Mononuclear cell (primary cell): Measurements from ENCODE around the gene MCM9. TPM values are rescaled to one million over a fixed set of nuclear protein-coding genes. Genes with fewer than 3 reads are reported as not detected.
"Not testable (repeated sequence)": the region's sequence is repeated elsewhere in the genome, so short reads cannot be mapped to it uniquely, and the experiment has no call there.

Source experiments
- H3K27me3 ChIP-seq: 2 replicates; pipeline ENCODE4 v1.6.0; 2011; ENCODE audit warnings: low read length, control low read depth; ENCODE audit not compliant: insufficient read depth
- H3K4me1 ChIP-seq: 2 replicates; pipeline ENCODE4 v1.5.1; 2011; ENCODE audit warnings: mild to moderate bottlenecking, low read length, control low read depth; ENCODE audit not compliant: insufficient read depth
- H3K4me3 ChIP-seq: 2 replicates; pipeline ENCODE4 v1.5.1; 2011; ENCODE audit warnings: mild to moderate bottlenecking, low read length, moderate library complexity
- H3K9me3 ChIP-seq: 2 replicates; pipeline ENCODE4 v1.5.1; 2011; ENCODE audit warnings: low read depth, mild to moderate bottlenecking, control low read depth, low read length
- total RNA-seq: library from RNA; depleted of rRNA; stranded (reverse); fragments of >200 nt; gene quantifications from one replicate; pipeline ENCODE4 v1.2.3, GENCODE V29; 2012

MCM9 gene
- total RNA-seq, 1 donor, result 42.0 TPM

GRCh38 chr6:118830691-118831090 lies 104.3 kb downstream of the MCM9 start:
- H3K27me3 ChIP-seq, result no peaks in the 10 kb centered on the region
- no peak overlapping the region for H3K4me3 ChIP-seq
- no peaks in the 10 kb centered on the region for H3K4me1 ChIP-seq
- no peaks in the 10 kb centered on the region for H3K9me3 ChIP-seq

- Histone ChIP-seq H3K4me3 (no peak overlapping the region), H3K9me3 (no peaks in the 10 kb centered on the region), H3K4me1 (no peaks in the 10 kb centered on the region), H3K27me3 (no peaks in the 10 kb centered on the region)
Measured at GRCh38 chr6:118829817-118830478, 105.0 kb downstream of the MCM9 start.

GRCh38 chr6:118826096-118826495 lies 108.9 kb downstream of the MCM9 start:
- Histone ChIP-seq H3K9me3 (no peaks in the 10 kb centered on the region), H3K4me1 (no peaks in the 10 kb centered on the region), H3K27me3 (no peaks in the 10 kb centered on the region), H3K4me3 (no peak overlapping the region)

GRCh38 chr6:118825661-118826060 lies 109.3 kb downstream of the MCM9 start:
- H3K4me1 ChIP-seq, result no peaks in the 10 kb centered on the region
- no peak overlapping the region for H3K4me3 ChIP-seq
- no peaks in the 10 kb centered on the region for H3K9me3 ChIP-seq
- no peaks in the 10 kb centered on the region for H3K27me3 ChIP-seq

- Histone ChIP-seq H3K4me1 (peaks cover 11% of the 10 kb centered on the region), H3K4me3 (no peak overlapping the region), H3K27me3 (no peaks in the 10 kb centered on the region), H3K9me3 (no peaks in the 10 kb centered on the region)
Measured at GRCh38 chr6:118815495-118815894, 119.5 kb downstream of the MCM9 start.

- H3K27me3 ChIP-seq, result no peaks in the 10 kb centered on the region
Measured at GRCh38 chr6:118813775-118814174, 121.2 kb downstream of the MCM9 start.

GRCh38 chr6:118812970-118813369 lies 122.0 kb downstream of the MCM9 start:
- Histone ChIP-seq H3K4me1 (peaks cover 33% of the 10 kb centered on the region), H3K9me3 (no peaks in the 10 kb centered on the region), H3K4me3 (no peak overlapping the region), H3K27me3 (no peaks in the 10 kb centered on the region)

More at GRCh38 chr6:118813775-118814174, 121.2 kb downstream of the MCM9 start:
- Histone ChIP-seq H3K4me1 (peaks cover 28% of the 10 kb centered on the region), H3K4me3 (no peak overlapping the region), H3K9me3 (no peaks in the 10 kb centered on the region)

- Histone ChIP-seq H3K4me3 (no peak overlapping the region), H3K9me3 (no peaks in the 10 kb centered on the region), H3K27me3 (no peaks in the 10 kb centered on the region), H3K4me1 (peaks cover 33% of the 10 kb centered on the region)
Measured at GRCh38 chr6:118810420-118811027, 124.4 kb downstream of the MCM9 start.

- H3K4me1 ChIP-seq, result peaks cover 33% of the 10 kb centered on the region
- H3K27me3 ChIP-seq, result no peaks in the 10 kb centered on the region
- H3K4me3 ChIP-seq, result no peak overlapping the region
- H3K9me3 ChIP-seq, result no peaks in the 10 kb centered on the region
Measured at GRCh38 chr6:118808793-118809638, 125.9 kb downstream of the MCM9 start.

GRCh38 chr6:118804091-118804490 lies 130.9 kb downstream of the MCM9 start:
- H3K27me3 ChIP-seq, result no peaks in the 10 kb centered on the region
- H3K4me3 ChIP-seq, result no peak overlapping the region
- H3K4me1 ChIP-seq, result peaks cover 16% of the 10 kb centered on the region
- no peaks in the 10 kb centered on the region for H3K9me3 ChIP-seq

- Histone ChIP-seq H3K27me3 (no peaks in the 10 kb centered on the region), H3K4me3 (no peak overlapping the region), H3K9me3 (no peaks in the 10 kb centered on the region), H3K4me1 (peaks cover 11% of the 10 kb centered on the region)
Measured at GRCh38 chr6:118801257-118801656, 133.7 kb downstream of the MCM9 start.

GRCh38 chr6:118800394-118801071 lies 134.4 kb downstream of the MCM9 start:
- Histone ChIP-seq H3K4me3 (no peak overlapping the region), H3K9me3 (no peaks in the 10 kb centered on the region), H3K27me3 (no peaks in the 10 kb centered on the region), H3K4me1 (peaks cover 18% of the 10 kb centered on the region)

GRCh38 chr6:118799826-118800225 lies 135.1 kb downstream of the MCM9 start:
- Histone ChIP-seq H3K4me3 (no peak overlapping the region), H3K9me3 (no peaks in the 10 kb centered on the region), H3K4me1 (peaks cover 19% of the 10 kb centered on the region), H3K27me3 (no peaks in the 10 kb centered on the region)

GRCh38 chr6:118796548-118796947 lies 138.4 kb downstream of the MCM9 start:
- H3K4me1 ChIP-seq, result peaks cover 19% of the 10 kb centered on the region
- not testable (repeated sequence) for H3K27me3 ChIP-seq, H3K9me3 ChIP-seq, H3K4me3 ChIP-seq

- H3K9me3 ChIP-seq, result no peaks in the 10 kb centered on the region
- no peak overlapping the region for H3K4me3 ChIP-seq
- peaks cover 27% of the 10 kb centered on the region for H3K4me1 ChIP-seq
- H3K27me3 ChIP-seq, result no peaks in the 10 kb centered on the region
Measured at GRCh38 chr6:118791499-118791898, 143.5 kb downstream of the MCM9 start.
